ENCODE results near the gene OSBPL5. TPM values are rescaled to one million over a fixed set of nuclear protein-coding genes. Genes with fewer than 3 reads are reported as not detected.
"Not testable (repeated sequence)": the region's sequence is repeated elsewhere in the genome, so short reads cannot be mapped to it uniquely, and the experiment has no call there.

The OSBPL5 gene
- total RNA-seq, 1 experiment from 2014 or later = 51.4 TPM

DNA sequence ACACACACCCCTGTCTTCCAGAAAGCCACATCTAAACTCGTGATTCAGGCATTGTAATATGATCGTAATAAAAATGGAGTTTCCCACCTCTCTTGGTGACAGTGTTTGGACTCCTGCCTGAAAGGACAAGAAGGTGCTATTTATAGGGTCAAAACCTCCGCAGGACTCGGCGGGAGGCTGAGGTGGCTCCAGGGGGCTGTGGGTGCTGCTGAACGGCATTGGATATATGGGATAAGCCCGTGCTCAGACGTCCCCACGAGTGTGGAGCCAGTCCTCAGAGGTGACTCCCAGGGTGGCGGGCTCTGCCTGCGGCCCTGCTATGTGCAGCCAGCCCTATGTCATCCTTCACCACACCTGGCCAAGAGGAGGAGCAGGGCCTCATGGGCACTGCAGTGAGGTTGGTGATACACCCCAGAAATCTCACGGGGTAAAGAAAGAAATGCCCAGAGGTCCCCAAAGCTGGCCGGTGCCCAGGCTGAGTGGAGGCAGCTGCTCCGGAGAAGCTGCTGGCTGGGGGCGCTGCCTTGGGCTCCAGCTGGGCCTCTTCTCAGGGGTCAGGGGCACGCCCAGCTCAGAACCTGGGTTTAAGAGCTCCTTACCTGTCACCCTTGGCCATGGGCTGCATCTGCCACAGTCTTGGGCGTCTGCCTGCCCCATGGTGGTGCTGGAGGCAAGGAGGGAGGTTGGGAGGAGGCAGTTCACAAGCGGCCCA, 5.1 kb upstream of the OSBPL5 start:
- no peak for ATAC-seq
- POLR2A ChIA-PET (ENCODE audit: unreplicated experiment) = no interaction called here
- CTCF ChIA-PET = interaction anchor here (0.7 to 0.8 kb wide), 2 partner anchors 46 to 239 kb away, joined by 3 read pairs; no protein-coding TSS in a partner anchor
- Histone ChIP-seq H3K4me3 (ENCODE audit: low read length) (peak overlapping the region; percentile 63; the same call in 1 of the 2 replicates), H3K36me3 (ENCODE audit: low read depth, low read length) (no peaks in the 10 kb centered on the region), H3K4me1 (ENCODE audit: insufficient read depth, low read length) (peaks cover 15% of the 10 kb centered on the region; the same call in 1 of the 2 replicates), H3K9ac (ENCODE audit: low read length) (no peak overlapping the region), H3F3A (ENCODE audit: low read length, unreplicated experiment) (no peaks in the 10 kb centered on the region), H2AFZ (ENCODE audit: low read length) (peak overlapping the region; percentile 82), H4K20me1 (ENCODE audit: low read length) (no peaks in the 10 kb centered on the region), H3K4me2 (ENCODE audit: low read length) (peak overlapping the region; percentile 91), H3K27ac (ENCODE audit: low read length) (no peak overlapping the region), H3K9me2 (replicated peaks; ENCODE audit: low read length) (no peaks in the 10 kb centered on the region), H3K9me3 (ENCODE audit: low read length) (no peaks in the 10 kb centered on the region), H3K27me3 (ENCODE audit: low read length) (no peaks in the 10 kb centered on the region), H3K79me2 (ENCODE audit: low read length) (no peaks in the 10 kb centered on the region)
- peak; percentile 34 for DNase-seq
- intact Hi-C loops (cut with micrococcal nuclease) = no loop called here
- TF ChIP-seq, protein P1, sequence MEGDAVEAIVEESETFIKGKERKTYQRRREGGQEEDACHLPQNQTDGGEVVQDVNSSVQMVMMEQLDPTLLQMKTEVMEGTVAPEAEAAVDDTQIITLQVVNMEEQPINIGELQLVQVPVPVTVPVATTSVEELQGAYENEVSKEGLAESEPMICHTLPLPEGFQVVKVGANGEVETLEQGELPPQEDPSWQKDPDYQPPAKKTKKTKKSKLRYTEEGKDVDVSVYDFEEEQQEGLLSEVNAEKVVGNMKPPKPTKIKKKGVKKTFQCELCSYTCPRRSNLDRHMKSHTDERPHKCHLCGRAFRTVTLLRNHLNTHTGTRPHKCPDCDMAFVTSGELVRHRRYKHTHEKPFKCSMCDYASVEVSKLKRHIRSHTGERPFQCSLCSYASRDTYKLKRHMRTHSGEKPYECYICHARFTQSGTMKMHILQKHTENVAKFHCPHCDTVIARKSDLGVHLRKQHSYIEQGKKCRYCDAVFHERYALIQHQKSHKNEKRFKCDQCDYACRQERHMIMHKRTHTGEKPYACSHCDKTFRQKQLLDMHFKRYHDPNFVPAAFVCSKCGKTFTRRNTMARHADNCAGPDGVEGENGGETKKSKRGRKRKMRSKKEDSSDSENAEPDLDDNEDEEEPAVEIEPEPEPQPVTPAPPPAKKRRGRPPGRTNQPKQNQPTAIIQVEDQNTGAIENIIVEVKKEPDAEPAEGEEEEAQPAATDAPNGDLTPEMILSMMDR (conservative IDR thresholded peaks at IDR 0.05; ENCODE audit: low read depth, low read length) = no peak
- TF ChIP-seq EZH2 (IDR thresholded peaks at IDR 0.05; ENCODE audit: low read length, unreplicated experiment) (no peak), EZH2phosphoT487 (IDR thresholded peaks at IDR 0.05; ENCODE audit: borderline replicate concordance, low read length) (no peak)
- BruUV-seq (replicated peaks) = no TSS peak

DNA sequence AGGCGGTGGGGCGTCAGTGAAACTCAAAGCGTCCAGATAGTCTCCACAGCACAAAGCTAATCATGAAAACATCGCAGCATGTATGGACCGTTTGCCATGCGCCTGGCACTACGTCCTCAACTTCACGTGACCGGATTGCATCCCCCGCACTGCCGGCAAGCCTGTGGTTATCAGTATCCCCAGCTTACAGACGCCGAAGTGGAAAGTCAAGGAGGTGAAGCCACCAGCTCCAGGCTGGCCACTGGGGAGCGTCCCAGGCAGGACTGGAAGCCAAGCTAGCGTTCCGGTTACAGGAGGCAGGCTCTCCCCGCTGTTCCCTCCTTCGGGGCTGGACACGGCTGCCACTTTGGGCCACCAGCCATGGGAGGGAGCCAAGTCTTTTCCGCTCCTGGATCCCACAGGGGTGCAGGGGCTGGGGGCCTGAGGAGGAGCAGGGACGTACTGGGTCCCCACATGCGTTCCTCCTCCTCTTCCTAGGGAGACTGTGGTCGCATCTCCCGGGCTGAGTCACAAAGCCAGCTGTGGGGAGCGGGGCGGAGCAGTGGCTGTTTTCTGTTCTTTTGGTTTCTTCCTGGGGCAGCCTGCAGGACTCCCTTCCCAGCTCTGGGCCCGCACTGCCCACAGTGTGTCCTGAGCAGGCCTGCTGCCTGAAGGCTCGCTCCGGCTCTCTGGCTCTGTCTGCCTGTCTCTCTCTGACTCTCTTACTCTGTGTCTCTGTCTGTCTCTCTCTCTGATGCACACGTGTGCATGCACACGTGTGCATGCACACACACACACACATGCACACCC, 4.3 kb upstream of the OSBPL5 start:
- H3K9me3 ChIP-seq (ENCODE audit: low read length) = no peaks in the 10 kb centered on the region
- CTCF ChIA-PET = interaction anchor here (0.7 to 0.8 kb wide), 2 partner anchors 47 to 239 kb away, joined by 3 read pairs; no protein-coding TSS in a partner anchor
- POLR2A ChIA-PET (ENCODE audit: unreplicated experiment) = interaction anchor here (0.6 kb wide), 1 partner anchor 49 kb away, joined by 7 read pairs; no protein-coding TSS in a partner anchor
- intact Hi-C loops (cut with micrococcal nuclease) = loop anchor here (10.0 kb wide), 1 partner anchor 205 kb away; the partner anchor contains the start of gene ZNF195
- H3K9me2 ChIP-seq (replicated peaks; ENCODE audit: low read length) = no peaks in the 10 kb centered on the region
- peaks cover 15% of the 10 kb centered on the region; the same call in 1 of the 2 replicates for H3K4me1 ChIP-seq (ENCODE audit: insufficient read depth, low read length)
- peak overlapping the region; percentile 63 for H3K4me3 ChIP-seq (ENCODE audit: low read length)
- BruUV-seq (replicated peaks) = no TSS peak
- H3K4me2 ChIP-seq (ENCODE audit: low read length) = peak overlapping the region; percentile 91
- H3K9ac ChIP-seq (ENCODE audit: low read length) = no peak overlapping the region
- H3K27me3 ChIP-seq (ENCODE audit: low read length) = no peaks in the 10 kb centered on the region
- DNase-seq = peak; percentile 52
- no peaks in the 10 kb centered on the region for H3K36me3 ChIP-seq (ENCODE audit: low read depth, low read length)
- H2AFZ ChIP-seq (ENCODE audit: low read length) = peak overlapping the region; percentile 82
- H4K20me1 ChIP-seq (ENCODE audit: low read length) = no peaks in the 10 kb centered on the region
- no peak for TF ChIP-seq EZH2phosphoT487 (IDR thresholded peaks at IDR 0.05; ENCODE audit: borderline replicate concordance, low read length)
- TF ChIP-seq, protein P1 (conservative IDR thresholded peaks at IDR 0.05; ENCODE audit: low read depth, low read length) = 0 out of 2 replicates have a peak, but pooled peaks have one; percentile 21
- no peak overlapping the region for H3K27ac ChIP-seq (ENCODE audit: low read length)
- peaks cover 2% of the 10 kb centered on the region for H3K79me2 ChIP-seq (ENCODE audit: low read length)
- ATAC-seq = peak; percentile 73
- no peaks in the 10 kb centered on the region for H3F3A ChIP-seq (ENCODE audit: low read length, unreplicated experiment)

DNA sequence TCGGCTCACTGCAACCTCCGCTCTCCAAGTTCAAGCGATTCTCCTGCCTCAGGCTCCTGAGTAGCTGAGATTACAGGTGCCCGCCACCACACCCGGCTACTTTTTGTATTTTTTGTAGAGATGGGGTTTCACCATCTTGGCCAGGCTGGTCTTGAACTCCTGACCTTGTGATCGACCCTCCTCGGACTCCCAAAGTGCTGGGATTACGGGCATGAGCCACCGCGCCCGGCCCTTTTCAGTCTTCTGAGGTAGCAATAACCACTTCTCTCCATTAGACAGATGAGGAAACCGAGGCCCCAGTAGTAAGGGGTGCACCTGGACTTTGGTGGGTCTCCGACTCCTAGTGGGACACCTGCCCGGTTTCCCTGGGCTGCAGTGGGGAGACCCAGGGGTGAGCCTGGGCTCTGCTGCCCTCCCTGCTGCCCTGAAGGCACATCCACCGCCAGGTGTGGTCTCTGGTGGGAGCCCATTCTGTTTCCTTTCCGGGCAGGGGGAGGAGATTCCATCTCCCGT, 3.7 kb upstream of the OSBPL5 start:
- H3K36me3 ChIP-seq (ENCODE audit: low read depth, low read length); H4K20me1 ChIP-seq (ENCODE audit: low read length); DNase-seq; H3K9me3 ChIP-seq (ENCODE audit: low read length); H3K9ac ChIP-seq (ENCODE audit: low read length); BruUV-seq (replicated peaks); H3K9me2 ChIP-seq (replicated peaks; ENCODE audit: low read length); H3F3A ChIP-seq (ENCODE audit: low read length, unreplicated experiment); ATAC-seq; H3K79me2 ChIP-seq (ENCODE audit: low read length); CTCF ChIA-PET; H3K27ac ChIP-seq (ENCODE audit: low read length); H3K27me3 ChIP-seq (ENCODE audit: low read length): not testable (repeated sequence)
- peak overlapping the region; percentile 91 for H3K4me2 ChIP-seq (ENCODE audit: low read length)
- intact Hi-C loops (cut with micrococcal nuclease) = loop anchor here (10.0 kb wide), 1 partner anchor 206 kb away; the partner anchor contains the start of gene ZNF195
- peak overlapping the region; percentile 63 for H3K4me3 ChIP-seq (ENCODE audit: low read length)
- peak overlapping the region; percentile 82 for H2AFZ ChIP-seq (ENCODE audit: low read length)
- POLR2A ChIA-PET (ENCODE audit: unreplicated experiment) = interaction anchor here (0.6 to 0.7 kb wide), 2 partner anchors 28 to 48 kb away, joined by 3 to 7 read pairs; no protein-coding TSS in a partner anchor
- peaks cover 15% of the 10 kb centered on the region; the same call in 1 of the 2 replicates for H3K4me1 ChIP-seq (ENCODE audit: insufficient read depth, low read length)
